Measurements from ENCODE around the gene EFEMP2. TPM values are rescaled to one million over a fixed set of nuclear protein-coding genes. Genes with fewer than 3 reads are reported as not detected.

EFEMP2 gene
- total and polyA plus RNA-seq, 10 of the 15 experiments (the other 5 are each of a cell fraction or from before 2014, with no cell fraction given): 0.24 to 13.2 (median 1.3) TPM; not detected in 1

- SMC1A ChIA-PET (ENCODE audit: uncharacterized antibody, unreplicated experiment): interaction anchor here (1.4 to 2.3 kb wide), 3 partner anchors 11 to 19 kb away, joined by 4 to 7 read pairs (median 6); partner anchors contain the start of genes CCDC85B and MUS81
- no peaks in the 10 kb centered on the region for H3K27me3 ChIP-seq (replicated peaks in 1 of 2; ENCODE audit: control insufficient read depth in 2 of 2, insufficient read depth in 2 of 2, low read length in 1 of 2)
- BruUV-seq (replicated peaks): no TSS peak
- CTCF ChIA-PET: interaction anchor here (1.1 to 4.5 kb wide), 5 partner anchors 11 to 91 kb away, joined by 3 to 41 read pairs (median 8); partner anchors contain the start of genes CCDC85B, CFL1, FIBP and MUS81
- H3K79me2 ChIP-seq (ENCODE audit: control insufficient read depth, insufficient read depth, low read length): no peaks in the 10 kb centered on the region
- TF ChIP-seq MEF2B (IDR thresholded peaks at IDR 0.05; ENCODE audit: partially characterized antibody, poor library complexity, severe bottlenecking): peak; percentile 17
- TF ChIP-seq BCL3 (IDR thresholded peaks at IDR 0.05; ENCODE audit: borderline replicate concordance, insufficient read depth, low read depth, low read length, poor library complexity, severe bottlenecking): no peak
- peak; percentile 8; the same call in 1 of the 2 replicates for TF ChIP-seq POLR2A (IDR thresholded peaks at IDR 0.05; ENCODE audit: low read depth, low read length)
- TF ChIP-seq RUNX3 (IDR thresholded peaks at IDR 0.05; ENCODE audit: low read length): 0 out of 2 replicates have a peak, but pooled peaks have one; percentile 40
- TF ChIP-seq MTA3 (IDR thresholded peaks at IDR 0.05; ENCODE audit: borderline replicate concordance, low read length): 0 out of 2 replicates have a peak, but pooled peaks have one; percentile 20
- peak; percentile 12; the same call in 1 of the 2 replicates for TF ChIP-seq CBFB (IDR thresholded peaks at IDR 0.05; ENCODE audit: low read depth)
- no peak for TF ChIP-seq NR2C2 (IDR thresholded peaks at IDR 0.05; ENCODE audit: borderline replicate concordance, control insufficient read depth, insufficient read length, low read depth)
- no peak overlapping the region for H3K9ac ChIP-seq (ENCODE audit: control insufficient read depth, insufficient read depth, low read length)
- RAD21 ChIA-PET (ENCODE audit: unreplicated experiment): interaction anchor here (1.0 to 1.3 kb wide), 2 partner anchors 11 to 17 kb away, joined by 3 to 5 read pairs; partner anchors contain the start of genes FIBP and MUS81
- H3K27ac ChIP-seq (ENCODE audit: control insufficient read depth, insufficient read depth): no peak overlapping the region
- H4K20me1 ChIP-seq (ENCODE audit: control insufficient read depth, insufficient read depth): no peaks in the 10 kb centered on the region
- WGBS (ENCODE audit: insufficient coverage, insufficient replicate concordance, low lambda C conversion rate, missing lambda C conversion rate): 41% methylated on average over 24 of the region's 24 CpGs
- POLR2A ChIA-PET: interaction anchor here (0.6 to 4.5 kb wide), 4 partner anchors 10 to 19 kb away, joined by 3 to 44 read pairs (median 4); partner anchors contain the start of genes CCDC85B, FIBP and MUS81
- no peak for DNase-seq (ENCODE audit: low read depth, low spot score)
- in situ Hi-C loops (cut with MboI): loop anchor here (25.0 kb wide), 1 partner anchor 1634 kb away; the partner anchor contains the start of genes DNAJC4, FKBP2, NUDT22 and PPP1R14B
- H3K4me1 ChIP-seq (ENCODE audit: control insufficient read depth, insufficient read depth, low read length): peaks cover 11% of the 10 kb centered on the region
- peak; percentile 2; the same call in 1 of the 3 replicates for ATAC-seq
- peaks cover 5 to 9% of the 10 kb centered on the region in 2 experiments; a peak in 3 of 4 replicates for H3K36me3 ChIP-seq (ENCODE audit: control insufficient read depth in 2 of 2, insufficient read depth in 2 of 2, low read length in 1 of 2)
- intact Hi-C loops (cut with micrococcal nuclease; ENCODE audit: unreplicated experiment): no loop called here
- no peak overlapping the region for H3K4me3 ChIP-seq
- FAIRE-seq: no peak
- no peaks in the 10 kb centered on the region for H3K9me3 ChIP-seq (replicated peaks; ENCODE audit: control insufficient read depth, insufficient read depth, low read length)
- no peak overlapping the region for H3K4me2 ChIP-seq (ENCODE audit: control insufficient read depth, insufficient read depth)
- no peak overlapping the region for H2AFZ ChIP-seq (ENCODE audit: control insufficient read depth, low read depth, low read length)
Observed at GRCh38 chr11:65870706-65871681, 1.6 kb downstream of the EFEMP2 start.

Data from GM12878 (cell line).